NK-92 (cell line): Measurements from ENCODE around the gene CFAP99.

Experiments
- DNase-seq: peaks from one replicate; lab custom pipeline; 2025; ENCODE audit not compliant: unreplicated experiment; lab: John Stamatoyannopoulos, UW

CFAP99 gene

DNA sequence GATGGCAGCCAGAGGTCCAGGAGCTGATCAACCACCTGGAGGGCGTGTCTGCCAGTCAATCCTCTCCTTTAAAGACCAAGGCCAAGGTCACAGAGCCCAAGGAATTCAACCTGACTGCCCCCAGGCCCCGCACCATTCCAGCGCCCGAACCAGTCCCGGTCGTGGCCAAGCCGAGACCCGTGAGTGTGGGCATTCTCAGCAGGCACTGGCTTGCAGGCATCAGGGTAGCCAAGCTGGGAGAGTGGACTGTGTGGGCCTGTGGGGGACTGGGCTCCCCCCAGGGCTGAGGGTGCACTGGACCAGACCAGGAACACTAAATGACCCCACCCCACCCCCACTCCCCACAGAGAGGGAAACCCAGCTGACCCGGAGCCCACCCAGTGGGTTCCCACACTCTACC is 26.4 kb downstream of the CFAP99 start:
- no peak for DNase-seq

DNA sequence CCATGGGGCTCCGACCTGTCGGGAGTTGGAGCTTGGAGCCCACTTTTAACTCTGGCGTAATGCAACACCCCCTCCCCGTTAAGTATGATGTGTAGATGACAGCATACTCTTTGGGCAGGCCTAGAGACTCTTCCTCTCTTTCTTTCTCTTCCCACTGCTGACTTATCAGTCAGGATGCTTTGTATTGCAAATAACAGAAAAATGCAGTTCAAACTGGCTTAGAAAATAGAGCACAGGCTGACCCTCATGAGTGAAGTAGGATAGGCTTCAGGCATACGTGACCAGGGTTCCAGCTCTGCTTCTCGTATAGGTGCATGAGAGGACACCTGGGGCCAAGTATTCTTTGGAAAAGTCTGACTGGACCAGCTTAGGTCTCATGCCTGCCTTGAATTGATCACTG is 26.8 kb downstream of the CFAP99 start:
- no peak for DNase-seq

DNA sequence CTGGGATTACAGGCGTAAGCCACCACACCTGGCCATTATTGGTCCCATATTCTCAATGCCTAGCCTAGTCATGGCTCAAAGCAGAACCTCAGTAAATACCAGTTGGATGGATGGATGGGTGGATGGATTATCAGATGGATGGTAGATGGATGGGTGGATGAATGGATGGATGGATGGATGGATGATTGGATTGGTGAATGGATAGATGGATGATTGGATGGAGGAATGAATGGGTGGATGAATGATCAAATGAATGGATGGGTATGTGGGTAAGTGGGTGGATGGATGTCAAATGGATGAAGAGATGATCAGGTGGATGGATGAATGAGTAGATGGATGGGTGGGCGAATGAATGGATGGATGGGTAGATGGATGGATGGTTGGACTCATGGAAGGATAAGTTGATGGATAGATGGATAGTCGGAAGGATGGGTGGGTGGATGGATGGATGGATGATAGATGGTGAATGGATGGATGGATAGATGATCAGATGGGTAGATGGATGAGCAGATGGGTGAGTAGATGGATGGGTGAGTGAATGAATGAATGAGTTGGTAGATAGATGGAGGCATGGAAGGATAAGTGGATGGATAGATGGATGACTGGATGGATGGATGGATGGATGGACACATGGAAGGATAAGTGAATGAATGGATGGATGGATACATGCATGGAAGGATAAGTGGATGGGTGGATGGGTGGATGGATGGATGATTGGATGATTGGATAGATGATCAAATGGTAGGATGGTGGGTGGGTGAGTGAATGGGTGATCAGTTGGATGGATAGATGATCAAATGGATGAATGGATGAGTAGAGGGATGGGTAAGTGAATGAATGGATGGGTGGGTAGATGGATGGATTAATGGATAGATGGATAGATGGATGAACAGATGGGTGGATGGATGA is 28.2 kb downstream of the CFAP99 start:
- no peak for DNase-seq

DNA sequence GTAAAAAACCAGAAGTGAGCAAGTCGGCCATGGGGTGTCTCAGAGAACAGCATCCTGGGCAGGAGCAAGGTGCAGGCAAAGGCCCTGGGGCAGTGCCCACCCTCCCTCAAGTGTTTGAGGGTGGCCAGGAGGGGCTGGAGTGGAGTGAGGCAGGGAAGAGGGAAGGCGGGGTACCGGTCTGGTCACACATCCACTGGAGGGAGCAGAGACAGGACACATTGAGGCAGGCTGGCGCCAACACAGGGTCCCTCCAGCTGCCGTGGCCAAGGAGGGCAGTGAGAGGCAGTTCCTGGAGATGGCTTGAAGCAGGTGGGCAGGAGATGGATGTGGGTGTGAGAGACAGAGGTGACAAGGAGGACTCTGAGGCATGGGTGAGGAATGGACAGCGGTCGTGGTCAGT is 29.8 kb downstream of the CFAP99 start:
- no peak for DNase-seq

DNA sequence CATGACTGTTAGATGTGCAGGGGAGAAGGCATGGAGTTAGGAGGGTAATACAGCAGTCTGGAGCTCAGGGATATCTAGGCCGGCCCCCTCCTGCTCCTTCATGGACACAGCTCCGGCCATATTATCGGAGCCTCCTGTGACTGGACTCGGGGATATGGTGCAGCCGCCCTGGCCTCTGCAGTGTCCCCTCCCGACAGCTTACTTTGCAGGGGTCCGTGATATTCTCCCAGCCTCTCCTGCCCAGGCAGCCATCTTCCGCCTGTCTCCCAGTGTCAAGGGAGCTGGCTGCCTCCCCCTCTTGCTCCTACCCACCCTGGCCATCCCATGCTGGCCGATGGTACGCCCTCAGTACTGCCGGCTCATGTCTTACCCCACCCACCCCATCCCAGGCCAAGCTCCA is 30.3 kb downstream of the CFAP99 start:
- DNase-seq = no peak

DNA sequence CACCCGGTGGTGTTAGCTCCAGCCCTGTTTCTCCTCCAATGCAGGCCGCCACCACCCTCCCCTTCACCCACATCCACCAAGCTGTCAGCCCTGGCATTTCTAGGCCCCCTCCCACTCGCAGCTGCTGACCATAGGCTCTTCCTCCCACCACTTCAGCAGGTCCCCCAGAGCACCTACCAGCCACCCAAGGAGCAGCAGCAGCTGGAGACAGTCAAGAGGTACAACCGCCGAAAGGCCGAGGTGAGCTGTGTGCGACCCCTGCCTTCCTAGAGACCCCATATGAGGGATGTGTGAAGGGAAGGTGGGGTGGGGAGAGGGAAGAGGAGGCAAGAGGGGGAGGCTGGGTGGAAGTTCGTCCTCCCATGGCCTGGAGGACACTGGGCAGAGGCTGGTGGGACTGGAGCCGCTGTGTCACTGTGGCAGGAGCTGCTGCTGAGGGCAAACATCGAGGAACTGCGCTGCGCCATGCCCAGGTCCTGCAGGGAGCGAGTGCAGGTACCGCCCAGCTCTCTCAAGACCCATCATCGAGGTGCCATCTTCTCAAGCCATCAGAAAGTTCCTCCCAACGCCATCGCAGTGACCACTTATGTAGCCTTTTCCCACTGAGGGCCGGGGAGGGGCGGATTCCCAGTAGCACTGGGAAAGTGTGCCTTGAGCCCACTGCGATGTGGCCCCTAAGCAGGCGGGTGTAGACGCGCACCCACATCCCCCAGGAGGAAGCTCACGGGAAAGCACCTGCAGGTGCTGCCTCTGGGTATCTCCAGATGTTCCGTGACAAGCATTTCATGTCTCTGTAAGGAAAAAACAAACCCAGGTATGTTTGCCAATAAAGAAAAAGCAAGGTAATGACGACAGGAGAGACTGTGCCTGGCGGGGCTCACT is 31.0 kb downstream of the CFAP99 start:
- no peak for DNase-seq

DNA sequence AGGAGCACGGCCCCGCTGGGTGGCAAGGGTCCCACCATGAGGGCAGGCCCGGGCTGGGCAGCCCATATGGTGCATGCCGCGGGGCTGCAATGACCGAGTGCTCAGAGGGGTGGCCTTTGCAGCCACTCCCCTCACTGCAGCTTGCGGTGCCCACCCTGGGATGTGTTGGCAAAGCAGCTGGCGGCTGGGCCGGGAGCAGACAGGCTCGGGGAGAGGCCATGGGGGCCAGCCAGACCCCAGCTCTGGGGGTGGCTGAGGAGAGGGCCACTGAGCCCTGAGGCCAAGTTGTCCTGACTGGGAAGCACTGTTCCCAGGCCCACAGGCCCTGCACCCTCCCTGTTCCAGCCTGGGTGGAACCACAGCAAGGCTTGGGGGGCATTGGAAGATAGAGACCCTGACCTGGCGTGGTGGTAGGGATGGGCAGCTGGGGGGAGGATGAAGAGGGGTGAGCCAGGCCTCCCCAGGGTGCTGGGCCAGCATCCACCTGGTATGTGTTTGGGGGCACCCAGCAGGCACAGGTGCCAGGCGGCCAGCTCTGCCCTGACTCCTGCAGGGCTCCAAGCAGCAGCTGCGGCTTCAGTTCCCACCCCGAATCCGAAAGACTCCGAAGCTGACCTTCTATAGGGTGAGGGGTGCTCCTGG is 31.8 kb downstream of the CFAP99 start:
- DNase-seq = no peak

DNA sequence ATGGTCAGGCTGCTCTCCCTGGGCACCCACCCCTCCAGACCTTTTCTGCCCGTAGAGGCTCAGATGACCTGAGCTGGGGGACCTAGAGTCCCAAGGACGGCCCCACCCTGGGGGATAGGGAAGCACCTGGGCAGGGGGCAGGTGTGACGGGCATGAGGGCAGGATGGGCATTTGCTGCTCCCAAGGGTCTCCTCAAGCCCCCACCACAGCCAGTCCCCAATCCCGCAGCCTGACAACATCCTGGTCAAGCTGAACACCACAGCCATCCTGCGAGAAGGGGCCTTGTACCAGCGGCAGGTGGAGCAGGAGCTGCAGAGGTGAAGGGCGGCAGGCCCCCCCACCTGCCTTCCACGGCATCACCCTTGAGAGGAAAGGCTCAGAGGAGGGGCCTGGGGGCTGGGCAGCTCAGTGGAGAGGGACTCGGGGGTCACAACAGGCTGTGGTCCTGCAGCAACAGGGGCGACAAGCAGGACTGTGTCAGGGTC is 32.3 kb downstream of the CFAP99 start:
- no peak for DNase-seq

DNA sequence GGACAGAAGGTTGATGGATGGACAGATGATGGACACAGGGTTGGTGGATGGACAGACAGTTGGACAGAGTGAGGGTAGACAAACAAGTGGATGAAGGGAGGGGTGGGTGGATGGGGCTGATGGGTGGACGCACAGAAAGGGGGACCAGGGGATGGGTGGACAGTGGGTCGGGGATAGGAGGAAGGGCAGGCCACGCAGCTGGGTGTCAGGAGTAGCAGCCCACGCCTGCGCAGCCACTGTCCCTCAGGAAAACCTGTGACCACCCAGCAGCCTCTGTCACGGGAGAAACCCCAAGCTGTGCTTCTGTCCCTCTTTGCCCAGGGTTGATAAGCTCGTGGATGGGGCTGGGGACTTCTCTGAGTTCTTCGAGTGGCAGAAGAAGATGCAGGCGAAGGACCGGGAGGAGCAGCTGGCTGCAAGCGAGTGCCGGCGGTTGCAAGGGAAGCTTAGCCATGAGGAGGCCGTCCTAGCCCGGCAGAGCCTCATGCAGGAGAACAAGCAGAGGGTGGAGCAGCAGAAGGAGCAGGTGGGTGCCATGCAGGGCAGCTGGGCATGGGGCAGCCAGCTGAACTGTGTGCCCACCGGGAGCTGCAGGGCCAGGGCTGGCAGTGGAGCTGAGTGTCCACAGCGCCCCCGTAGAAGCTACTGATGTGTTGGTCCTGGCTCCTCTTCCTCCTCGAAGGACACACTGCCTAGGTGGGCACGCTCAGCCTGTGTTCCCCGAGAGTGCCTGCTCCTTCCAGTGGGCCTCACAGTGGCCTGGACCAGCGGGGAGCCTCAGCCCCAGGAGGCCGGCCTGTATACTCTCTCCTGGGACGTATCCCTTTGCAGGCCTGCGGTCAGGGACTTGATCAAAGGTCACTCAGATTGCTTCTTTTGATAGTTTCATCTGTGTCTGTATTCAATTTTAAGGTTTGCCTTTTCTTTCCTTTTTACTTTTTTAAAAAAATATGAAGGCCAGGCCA is 33.3 kb downstream of the CFAP99 start:
- DNase-seq = no peak

DNA sequence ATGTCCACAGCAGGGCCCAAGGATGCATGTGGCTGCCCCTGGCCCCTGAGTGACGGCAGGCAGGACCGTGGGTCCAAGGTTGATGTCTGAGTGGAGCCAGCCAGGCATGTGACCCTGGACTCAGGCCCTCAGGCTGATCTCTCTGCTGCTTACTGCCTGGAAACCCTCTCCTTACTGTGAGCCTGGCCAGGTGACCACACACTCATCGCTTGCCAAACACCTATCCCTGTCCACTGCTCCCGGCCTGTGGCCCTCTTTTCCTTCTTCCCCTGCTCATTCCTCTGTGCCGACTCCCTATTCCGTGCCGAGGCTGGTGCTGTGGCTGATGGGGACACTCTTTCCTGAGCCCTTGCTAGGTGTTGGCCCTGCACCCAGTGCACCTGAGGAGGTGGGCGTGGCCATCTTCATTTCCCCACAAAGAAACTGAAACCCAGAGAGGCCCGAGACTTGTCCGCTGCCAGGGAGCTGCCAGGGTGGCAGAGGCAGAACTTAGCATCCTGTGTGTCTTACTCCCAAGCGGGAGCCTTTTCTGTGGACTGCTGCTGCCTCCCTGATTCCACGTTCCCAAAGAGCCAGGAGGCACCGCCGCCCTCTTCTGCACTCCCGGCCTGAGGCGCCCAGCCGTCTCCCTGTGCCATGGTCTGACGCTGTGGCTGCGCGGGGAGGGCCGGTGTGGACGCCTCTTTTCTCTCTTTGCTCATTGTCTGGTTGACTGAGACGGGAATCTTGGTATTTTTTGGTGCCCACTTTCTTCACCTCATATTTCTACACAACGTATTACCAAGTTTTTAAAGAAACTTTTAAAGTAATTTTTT is 38.9 kb downstream of the CFAP99 start:
- DNase-seq = no peak

DNA sequence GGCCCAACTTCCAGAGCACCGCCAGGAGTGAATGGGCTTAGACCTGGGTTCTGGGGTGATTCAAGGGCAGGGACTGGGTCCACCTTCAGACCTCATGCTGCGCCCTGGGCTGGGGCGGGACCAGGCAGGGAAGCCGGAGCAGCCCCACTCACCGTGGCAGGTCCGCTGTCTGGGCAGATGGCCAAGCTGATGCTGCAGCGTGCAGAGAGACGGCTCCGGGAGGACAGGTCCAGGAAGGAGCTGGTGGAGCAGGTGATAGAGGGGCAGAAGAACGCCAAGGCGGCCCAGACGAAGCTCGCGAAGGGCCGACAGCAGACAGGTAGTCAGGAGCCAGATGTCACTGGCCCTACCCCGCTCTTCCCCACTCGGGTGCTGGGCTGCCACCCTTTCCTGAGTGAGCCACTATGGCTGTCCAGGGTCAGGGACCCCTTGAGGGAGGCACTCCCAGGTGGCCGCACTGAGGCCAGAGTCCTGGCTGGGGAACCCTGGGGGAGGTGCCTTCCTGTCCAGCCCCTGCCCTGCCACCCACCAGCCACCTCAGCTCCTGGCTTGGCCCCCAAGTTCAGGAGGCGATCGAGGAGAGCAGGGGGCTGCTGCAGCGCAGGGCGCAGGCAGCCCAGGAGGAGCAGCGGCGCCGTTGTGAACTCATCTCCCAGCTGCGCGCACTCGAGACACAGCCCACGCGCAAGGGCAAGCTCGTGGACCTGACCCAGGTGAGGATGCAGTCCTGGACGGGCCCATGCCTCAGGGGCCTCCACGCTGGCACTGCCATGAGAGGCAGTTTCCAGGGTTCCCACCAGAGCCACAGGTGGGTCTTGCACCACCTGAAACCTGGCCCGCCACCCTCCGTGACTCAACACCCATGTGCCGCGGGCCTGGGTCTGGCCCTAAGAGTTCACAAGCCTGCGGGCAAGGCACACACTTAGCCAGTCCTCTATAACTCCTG is 40.1 kb downstream of the CFAP99 start:
- DNase-seq = no peak

DNA sequence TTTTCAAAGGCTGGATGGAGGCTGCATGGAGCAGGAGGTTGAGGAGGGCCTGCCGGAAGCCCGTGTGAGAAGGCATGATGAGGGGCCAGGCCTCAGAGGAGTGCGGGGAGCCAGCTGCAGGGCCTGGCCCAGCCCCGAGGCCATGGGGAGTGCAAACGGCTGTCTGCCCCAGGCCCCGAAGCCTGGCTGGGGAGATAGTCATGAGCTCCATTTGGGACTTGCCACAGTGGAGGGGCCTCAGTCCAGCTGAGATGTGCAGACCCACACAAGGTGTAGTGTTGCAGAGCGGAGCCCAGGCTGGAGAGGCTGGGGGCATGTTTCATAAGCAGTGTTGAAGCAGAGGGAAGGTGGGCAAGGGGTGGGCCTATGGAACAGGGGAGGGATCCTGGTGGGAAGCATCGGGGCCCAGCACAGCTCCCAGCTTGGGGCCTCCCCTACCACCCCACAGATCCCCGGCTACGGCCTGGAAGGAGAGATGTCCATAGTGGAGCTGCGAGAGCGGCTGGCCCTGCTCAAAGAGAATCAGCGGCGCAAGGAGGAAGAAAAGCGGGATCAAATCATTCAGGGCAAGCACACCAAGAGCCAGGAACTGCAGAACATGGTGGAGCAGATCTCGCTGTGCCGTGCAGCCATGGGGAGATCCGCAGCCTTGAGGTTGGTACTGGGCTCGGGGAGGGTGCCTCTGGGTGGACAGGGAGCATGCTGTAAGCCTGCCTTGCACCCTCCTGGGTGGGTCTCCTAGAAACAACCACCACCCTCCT is 41.0 kb downstream of the CFAP99 start:
- DNase-seq = no peak

DNA sequence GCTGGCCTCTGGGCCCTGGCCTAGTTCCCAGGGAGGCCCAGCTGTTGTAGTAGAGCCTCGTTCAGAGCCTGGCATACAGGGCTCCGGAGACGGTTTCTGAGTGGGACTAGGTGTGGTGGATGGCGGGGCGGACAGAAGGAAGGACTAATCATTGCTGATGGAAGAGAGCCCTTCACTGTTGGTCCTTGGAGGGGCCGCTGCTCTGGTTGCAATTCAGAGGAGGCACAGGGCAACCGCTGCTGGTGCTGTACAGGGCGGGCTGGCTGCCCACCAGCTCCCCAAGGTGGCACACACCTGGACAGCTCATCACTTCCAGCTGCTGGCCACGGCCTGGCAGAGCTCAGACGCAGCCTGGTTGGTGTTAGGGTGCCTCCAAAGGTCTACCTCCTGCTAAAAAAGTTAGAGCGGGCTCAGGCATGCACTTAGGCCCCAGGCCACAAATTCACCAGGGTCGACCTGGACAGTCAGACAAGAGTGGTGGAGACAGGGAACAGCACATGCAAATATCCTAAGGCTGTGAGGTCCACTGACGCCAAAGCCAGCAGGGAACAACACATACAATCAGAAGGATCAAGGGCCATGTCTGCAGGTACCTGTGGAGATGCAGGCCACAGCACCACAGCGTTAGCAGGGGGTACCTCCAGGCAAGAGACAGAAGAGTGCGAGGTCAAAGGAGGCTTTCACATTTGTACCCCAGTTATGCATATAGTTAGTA is 42.6 kb downstream of the CFAP99 start:
- no peak for DNase-seq

DNA sequence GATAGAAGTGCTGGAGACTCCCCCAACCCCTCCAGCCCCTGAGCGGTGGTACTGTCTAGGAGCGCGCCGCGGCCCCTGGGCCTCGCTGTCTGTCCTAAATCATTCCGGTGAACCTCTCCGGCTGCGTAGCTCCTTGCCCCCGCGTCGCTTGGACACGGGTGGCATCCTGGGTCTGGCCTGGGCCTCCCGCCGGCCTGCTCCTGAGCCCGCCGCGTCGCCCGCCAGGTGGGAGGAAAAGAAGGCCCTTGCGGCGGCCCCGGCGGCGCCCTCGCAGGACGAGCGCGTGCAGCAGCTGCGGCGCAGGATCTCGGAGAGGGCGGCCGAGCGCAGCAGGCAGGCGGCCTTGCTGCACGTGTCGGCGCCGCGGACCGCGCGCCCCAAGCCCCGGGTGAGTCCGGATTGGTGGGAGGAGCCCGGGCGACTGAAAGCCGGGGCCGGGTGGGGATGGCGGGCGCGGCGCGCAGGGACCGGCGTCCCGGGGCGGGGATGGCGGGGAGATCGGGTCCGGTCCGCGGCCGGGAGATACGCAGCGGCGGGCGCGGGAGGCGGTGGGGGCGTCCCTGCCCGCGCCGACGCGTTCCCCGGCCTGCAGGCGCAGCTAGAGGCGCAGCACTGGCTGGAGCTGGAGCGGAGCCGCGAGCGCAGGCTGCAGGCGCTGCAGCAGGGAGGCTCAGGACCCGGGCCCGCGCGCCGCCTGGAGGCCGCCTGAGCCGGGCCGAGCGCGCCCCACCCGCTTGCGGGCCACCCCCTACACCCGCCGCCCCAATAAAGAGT is 43.6 kb downstream of the CFAP99 start:
- DNase-seq = no peak

DNA sequence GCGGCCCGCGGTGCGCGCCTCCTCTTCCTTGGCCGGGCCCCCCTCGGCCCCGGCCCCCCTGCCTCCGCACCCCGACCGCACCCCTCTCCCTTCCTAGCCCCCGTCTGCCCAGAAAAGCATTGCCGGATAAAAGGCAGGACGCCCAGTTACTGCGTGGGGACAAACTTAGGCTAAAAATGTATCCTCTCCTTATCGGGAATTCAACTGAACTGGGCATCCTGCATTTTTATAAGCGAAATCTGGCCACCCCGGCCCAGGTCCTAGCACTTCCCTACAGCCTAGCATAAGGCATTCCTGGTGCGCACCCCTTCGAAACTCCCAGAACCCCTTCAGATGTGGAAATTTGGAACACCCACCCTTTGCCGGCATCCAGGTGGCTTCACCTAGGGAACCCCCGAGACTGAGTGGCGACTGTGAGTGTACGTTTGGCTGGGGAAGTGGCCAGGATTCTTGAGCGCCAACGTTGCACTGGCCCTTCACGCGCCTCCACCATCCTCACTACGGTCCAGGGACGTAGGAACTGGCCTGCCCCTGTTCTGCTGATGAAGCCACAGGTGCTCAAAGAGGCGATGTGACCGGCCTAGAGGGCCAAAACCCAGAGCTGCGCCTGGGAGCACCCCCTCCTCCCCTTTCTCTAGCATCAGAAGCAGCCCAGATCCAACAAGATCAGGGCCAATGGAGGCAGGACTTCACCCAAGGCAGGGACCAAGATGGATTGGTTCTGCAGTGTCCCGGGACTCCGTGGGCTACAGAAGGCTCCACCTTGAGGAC is 44.4 kb downstream of the CFAP99 start:
- no peak for DNase-seq
